IMR-90 (cell line): ENCODE results near the gene SLC31A1.

Source experiments
- CEBPB ChIP-seq: IDR thresholded peaks from 2 replicates; pipeline ENCODE4 v1.6.1; 2012; ENCODE audit warnings: low read depth, low read length, improper control_type of control experiment
- CTCF ChIP-seq: conservative IDR thresholded peaks from 2 replicates; pipeline ENCODE4 v1.5.1; 2012; ENCODE audit warnings: mild to moderate bottlenecking, low read depth, low read length, improper control_type of control experiment
- ELK1 ChIP-seq: fragments of 150-350 bp; IDR thresholded peaks from 2 replicates; pipeline ENCODE4 v1.6.1; 2016; ENCODE audit warnings: low read depth, mild to moderate bottlenecking, low read length, moderate library complexity, borderline replicate concordance
- MXI1 ChIP-seq: IDR thresholded peaks from 2 replicates; pipeline ENCODE4 v1.6.1; 2012; ENCODE audit warnings: low read depth, mild to moderate bottlenecking, low read length, moderate library complexity, borderline replicate concordance
- NFE2L2 ChIP-seq: fragments of 150-350 bp; IDR thresholded peaks from 2 replicates; pipeline ENCODE4 v1.6.1; 2016; ENCODE audit warnings: low read depth, mild to moderate bottlenecking, low read length
- POLR2A ChIP-seq: IDR thresholded peaks from 2 replicates; pipeline ENCODE4 v1.6.1; 2012; ENCODE audit warnings: mild to moderate bottlenecking, low read depth, low read length
- RAD21 ChIP-seq: IDR thresholded peaks from 2 replicates; pipeline ENCODE4 v1.6.1; 2012; ENCODE audit warnings: low read length, improper control_type of control experiment
- RFX5 ChIP-seq: IDR thresholded peaks from 2 replicates; pipeline ENCODE4 v1.8.0; 2012; ENCODE audit warnings: low read depth, mild to moderate bottlenecking, low read length, moderate library complexity
- SMC3 ChIP-seq: fragments of 150-350 bp; IDR thresholded peaks from 2 replicates; pipeline ENCODE4 v1.6.1; 2016; ENCODE audit warnings: low read depth, mild to moderate bottlenecking, antibody characterized with exemption, low read length, moderate library complexity
- USF2 ChIP-seq: fragments of 150-350 bp; IDR thresholded peaks from 2 replicates; pipeline ENCODE4 v1.6.1; 2017; ENCODE audit warnings: mild to moderate bottlenecking, antibody characterized with exemption, low read length, low read depth

GRCh38 chr9:113258282-113258681 lies 36.9 kb downstream of the SLC31A1 start:
- TF ChIP-seq CTCF: no peak
- no peak for TF ChIP-seq CEBPB
- TF ChIP-seq MXI1: no peak
- TF ChIP-seq POLR2A: no peak
- TF ChIP-seq ELK1: no peak
- TF ChIP-seq USF2: no peak
- no peak for TF ChIP-seq RAD21
- no peak for TF ChIP-seq SMC3
- no peak for TF ChIP-seq RFX5
- TF ChIP-seq NFE2L2: no peak
